ENCODE results near the gene ACTN1.
A peak's percentile ranks its signal among the peaks of the same experiment; 100 is the strongest.

Gene ACTN1

DNA sequence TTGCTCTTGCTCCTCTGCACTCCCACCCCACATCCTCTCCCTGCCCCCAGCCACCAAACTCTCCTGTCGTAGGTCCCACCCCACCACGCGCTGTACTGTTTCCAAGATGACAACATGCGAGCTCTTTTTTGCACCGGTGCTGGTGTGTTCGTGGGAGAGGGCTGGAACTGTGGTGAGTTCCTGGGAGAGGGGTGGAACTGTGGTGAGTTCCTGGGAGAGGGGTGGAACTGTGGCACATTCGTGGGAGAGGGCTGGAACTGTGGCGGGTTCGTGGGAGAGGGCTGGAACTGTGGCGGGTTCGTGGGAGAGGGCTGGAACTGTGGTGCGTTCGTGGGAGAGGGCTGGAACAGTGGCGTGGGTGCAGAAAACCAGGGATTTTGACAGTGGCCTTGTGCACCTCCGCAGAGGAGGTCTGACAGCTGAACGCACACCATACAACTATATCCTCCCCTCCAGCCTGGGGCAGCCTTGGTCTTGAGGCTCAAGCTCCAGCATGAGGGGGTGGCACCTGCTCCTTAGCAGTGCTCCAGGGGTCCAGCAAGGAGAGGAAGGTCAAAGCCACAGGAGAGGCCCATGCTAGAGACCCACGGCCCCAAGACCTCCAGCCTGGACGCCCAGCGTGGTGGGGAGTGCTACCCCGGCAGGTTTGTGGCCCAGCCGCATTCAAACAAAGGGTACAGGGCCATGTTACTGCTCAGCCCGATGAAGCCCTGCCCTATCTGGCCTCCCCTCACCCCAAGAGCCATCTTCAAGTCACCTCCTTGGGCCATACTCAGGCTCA, 50.1 kb downstream of the ACTN1 start:
- Mint-ChIP-seq H3K36me3 (ENCODE audit: low read depth) (peaks cover 24% of the 10 kb centered on the region), H3K27ac (peak overlapping the region; percentile 98), H3K4me1 (peaks cover 49% of the 10 kb centered on the region), H3K4me3 (peak overlapping the region; percentile 74), H3K9me3 (peaks cover 9% of the 10 kb centered on the region), H3K27me3 (ENCODE audit: low read depth, poor library complexity) (no peaks in the 10 kb centered on the region)
- DNase-seq, result no peak
- TF ChIP-seq, protein P1, sequence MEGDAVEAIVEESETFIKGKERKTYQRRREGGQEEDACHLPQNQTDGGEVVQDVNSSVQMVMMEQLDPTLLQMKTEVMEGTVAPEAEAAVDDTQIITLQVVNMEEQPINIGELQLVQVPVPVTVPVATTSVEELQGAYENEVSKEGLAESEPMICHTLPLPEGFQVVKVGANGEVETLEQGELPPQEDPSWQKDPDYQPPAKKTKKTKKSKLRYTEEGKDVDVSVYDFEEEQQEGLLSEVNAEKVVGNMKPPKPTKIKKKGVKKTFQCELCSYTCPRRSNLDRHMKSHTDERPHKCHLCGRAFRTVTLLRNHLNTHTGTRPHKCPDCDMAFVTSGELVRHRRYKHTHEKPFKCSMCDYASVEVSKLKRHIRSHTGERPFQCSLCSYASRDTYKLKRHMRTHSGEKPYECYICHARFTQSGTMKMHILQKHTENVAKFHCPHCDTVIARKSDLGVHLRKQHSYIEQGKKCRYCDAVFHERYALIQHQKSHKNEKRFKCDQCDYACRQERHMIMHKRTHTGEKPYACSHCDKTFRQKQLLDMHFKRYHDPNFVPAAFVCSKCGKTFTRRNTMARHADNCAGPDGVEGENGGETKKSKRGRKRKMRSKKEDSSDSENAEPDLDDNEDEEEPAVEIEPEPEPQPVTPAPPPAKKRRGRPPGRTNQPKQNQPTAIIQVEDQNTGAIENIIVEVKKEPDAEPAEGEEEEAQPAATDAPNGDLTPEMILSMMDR (IDR thresholded peaks at IDR 0.05), result no peak

DNA sequence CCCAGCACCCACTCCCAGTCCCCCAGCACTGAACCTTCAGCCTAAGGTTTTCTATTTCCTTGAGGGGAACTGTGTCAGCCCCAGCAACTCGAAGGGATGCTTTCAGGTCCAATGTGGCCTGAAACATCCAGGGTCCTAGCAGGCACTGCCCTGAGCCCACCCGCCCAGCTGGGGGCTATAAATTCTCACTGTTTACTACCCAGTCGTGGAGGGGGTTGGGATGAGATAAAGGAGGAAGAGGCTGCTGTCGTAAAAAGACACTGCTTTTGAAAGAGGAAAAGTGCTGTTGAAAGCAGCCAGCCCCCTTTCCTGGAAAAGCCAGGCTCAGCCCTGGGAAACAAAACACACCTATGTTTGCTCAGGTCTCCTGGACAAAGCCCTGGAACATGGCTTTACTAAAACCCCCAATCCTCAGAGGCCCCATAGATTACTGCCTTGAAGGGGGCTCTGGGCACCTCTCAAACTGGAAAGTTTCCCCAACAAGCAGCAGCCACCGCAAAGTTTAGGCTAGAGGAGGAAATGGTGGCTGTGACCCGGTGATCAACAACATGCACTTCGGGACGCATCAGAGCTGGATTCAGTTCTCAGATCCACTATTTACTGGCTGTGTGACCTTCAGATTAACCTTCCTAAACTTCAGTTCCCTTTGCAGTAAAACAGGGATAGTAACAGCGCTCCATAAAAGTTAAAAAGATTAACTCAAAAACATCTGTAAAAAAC, 51.0 kb downstream of the ACTN1 start:
- Mint-ChIP-seq H3K36me3 (ENCODE audit: low read depth) (peaks cover 31% of the 10 kb centered on the region), H3K27ac (peak overlapping the region; percentile 98), H3K4me1 (peaks cover 56% of the 10 kb centered on the region), H3K27me3 (ENCODE audit: low read depth, poor library complexity) (peaks cover 3% of the 10 kb centered on the region), H3K9me3 (peaks cover 9% of the 10 kb centered on the region), H3K4me3 (peak overlapping the region; percentile 74)
- TF ChIP-seq, protein P1 (IDR thresholded peaks at IDR 0.05), result no peak
- peak; percentile 55 for DNase-seq

DNA sequence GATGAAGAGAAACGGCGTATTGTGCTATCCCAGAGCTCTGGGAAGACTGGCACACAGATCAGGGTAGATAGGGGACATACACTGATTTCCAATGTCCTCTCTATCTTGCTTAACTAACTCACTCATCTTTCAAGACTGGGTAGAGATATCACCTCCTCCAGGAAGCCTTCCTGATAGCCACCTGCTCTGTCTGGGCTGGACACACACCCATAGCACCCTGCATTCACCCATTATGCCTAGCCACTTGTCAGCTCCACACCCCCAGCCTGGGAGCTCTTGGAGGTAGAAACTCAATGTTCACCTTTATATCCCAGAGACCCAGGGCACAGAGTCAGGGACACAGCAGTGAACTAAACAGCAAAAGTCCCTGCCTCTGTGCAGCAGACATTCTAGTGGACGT, 52.0 kb downstream of the ACTN1 start:
- Mint-ChIP-seq H3K36me3 (ENCODE audit: low read depth) (peaks cover 34% of the 10 kb centered on the region), H3K27me3 (ENCODE audit: low read depth, poor library complexity) (peaks cover 3% of the 10 kb centered on the region), H3K4me1 (peaks cover 67% of the 10 kb centered on the region), H3K27ac (peak overlapping the region; percentile 62), H3K9me3 (peaks cover 9% of the 10 kb centered on the region), H3K4me3 (no peak overlapping the region)
- TF ChIP-seq, protein P1 (IDR thresholded peaks at IDR 0.05), result no peak
- DNase-seq, result no peak

DNA sequence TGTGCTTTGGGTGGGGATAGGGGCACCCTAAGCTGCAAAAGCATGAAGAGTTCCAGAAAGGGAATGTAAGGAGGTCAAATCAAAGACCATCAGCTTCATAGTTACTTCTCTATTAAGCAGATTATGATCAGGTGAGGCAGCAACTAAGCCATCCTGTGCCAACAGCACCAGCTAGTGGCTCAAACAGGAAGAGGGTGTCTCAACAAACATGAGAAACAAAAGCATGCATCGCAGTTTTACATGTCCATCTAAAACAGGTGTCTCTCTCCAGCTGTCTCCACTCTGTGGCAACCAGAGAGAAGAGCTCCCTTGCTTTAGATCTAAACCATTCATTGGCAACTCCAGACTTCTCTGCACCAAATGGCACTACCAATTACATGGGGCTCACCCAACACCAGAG, 52.9 kb downstream of the ACTN1 start:
- no peak overlapping the region for H3K27ac Mint-ChIP-seq
- H3K4me1 Mint-ChIP-seq, result peaks cover 75% of the 10 kb centered on the region
- H3K36me3 Mint-ChIP-seq (ENCODE audit: low read depth), result peaks cover 34% of the 10 kb centered on the region
- no peak overlapping the region for H3K4me3 Mint-ChIP-seq
- TF ChIP-seq, protein P1 (IDR thresholded peaks at IDR 0.05), result no peak
- DNase-seq, result no peak
- peaks cover 9% of the 10 kb centered on the region for H3K9me3 Mint-ChIP-seq
- H3K27me3 Mint-ChIP-seq (ENCODE audit: low read depth, poor library complexity), result peaks cover 6% of the 10 kb centered on the region

DNA sequence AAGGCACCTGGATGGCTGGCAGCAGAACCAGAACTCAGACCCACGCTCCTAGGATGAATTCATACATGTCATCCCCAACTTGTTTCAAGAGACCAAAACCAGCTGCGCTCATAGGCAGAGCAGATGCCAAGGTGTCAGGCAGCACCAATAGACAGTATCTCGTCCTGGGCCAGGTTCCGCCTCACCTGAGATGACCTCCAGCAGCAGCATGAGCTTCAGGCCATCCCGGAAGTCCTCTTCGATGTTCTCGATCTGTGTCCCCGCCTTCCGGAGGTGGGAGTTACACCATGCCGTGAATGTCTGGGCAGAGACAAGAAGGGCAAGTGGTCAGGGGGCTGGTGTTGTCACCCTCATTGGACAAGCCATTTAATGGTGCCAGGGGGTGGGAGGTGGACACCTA, 53.7 kb downstream of the ACTN1 start:
- peaks cover 9% of the 10 kb centered on the region for H3K9me3 Mint-ChIP-seq
- peaks cover 40% of the 10 kb centered on the region for H3K36me3 Mint-ChIP-seq (ENCODE audit: low read depth)

More for the DNA sequence above, 53.7 kb downstream of the ACTN1 start:
- H3K4me1 Mint-ChIP-seq, result peaks cover 81% of the 10 kb centered on the region
- DNase-seq, result no peak
- no peak overlapping the region for H3K27ac Mint-ChIP-seq
- TF ChIP-seq, protein P1 (IDR thresholded peaks at IDR 0.05), result no peak
- no peak overlapping the region for H3K4me3 Mint-ChIP-seq
- H3K27me3 Mint-ChIP-seq (ENCODE audit: low read depth, poor library complexity), result peaks cover 6% of the 10 kb centered on the region

All from nephron progenitor cell (in vitro differentiated cells).